ENCODE measurements around the gene MAP3K14.

Gene MAP3K14

GRCh38 chr17:45277992-45278391 lies 38.8 kb downstream of the MAP3K14 start:
- H3K79me2 ChIP-seq (ENCODE audit: insufficient read depth, low read length), result no peaks in the 10 kb centered on the region
- H2AFZ ChIP-seq (ENCODE audit: low read length), result no peak overlapping the region
- no peaks in the 10 kb centered on the region for H3K9me2 ChIP-seq (replicated peaks; ENCODE audit: low read depth, low read length)
- TF ChIP-seq CTCF (conservative IDR thresholded peaks at IDR 0.05; ENCODE audit: low read length) (no peak), EZH2phosphoT487 (IDR thresholded peaks at IDR 0.05; ENCODE audit: borderline replicate concordance) (no peak)
- H3K27me3 ChIP-seq (ENCODE audit: insufficient read depth, low read length, poor library complexity, severe bottlenecking), result no peaks in the 10 kb centered on the region
- no peaks in the 10 kb centered on the region for H4K20me1 ChIP-seq (ENCODE audit: insufficient read depth, low read length, poor library complexity, severe bottlenecking)
- no peaks in the 10 kb centered on the region; the same call in 1 of the 2 replicates for H3K36me3 ChIP-seq (ENCODE audit: insufficient read depth, low read length)
- H3F3A ChIP-seq (ENCODE audit: low read depth), result no peaks in the 10 kb centered on the region
- no peaks in the 10 kb centered on the region for H3K9me3 ChIP-seq (ENCODE audit: insufficient read depth, low read depth, low read length)
- no peaks in the 10 kb centered on the region for H3K4me1 ChIP-seq (ENCODE audit: insufficient read depth, low read length, poor library complexity, severe bottlenecking)
- H3K4me3 ChIP-seq (ENCODE audit: low read length, poor library complexity, severe bottlenecking), result no peak overlapping the region
- no peak overlapping the region for H3K9ac ChIP-seq (ENCODE audit: low read depth, low read length, poor library complexity, severe bottlenecking)
- no peak overlapping the region for H3K4me2 ChIP-seq (ENCODE audit: low read depth, low read length, poor library complexity, severe bottlenecking)

- H3K9me2 ChIP-seq (replicated peaks; ENCODE audit: low read depth, low read length), result no peaks in the 10 kb centered on the region
- TF ChIP-seq CTCF (conservative IDR thresholded peaks at IDR 0.05; ENCODE audit: low read length) (peak; percentile 80), EZH2phosphoT487 (IDR thresholded peaks at IDR 0.05; ENCODE audit: borderline replicate concordance) (no peak)
- no peaks in the 10 kb centered on the region for H4K20me1 ChIP-seq (ENCODE audit: insufficient read depth, low read length, poor library complexity, severe bottlenecking)
- H3K36me3 ChIP-seq (ENCODE audit: insufficient read depth, low read length), result no peaks in the 10 kb centered on the region; the same call in 1 of the 2 replicates
- H3K4me2 ChIP-seq (ENCODE audit: low read depth, low read length, poor library complexity, severe bottlenecking), result no peak overlapping the region
- H3K79me2 ChIP-seq (ENCODE audit: insufficient read depth, low read length), result no peaks in the 10 kb centered on the region
- H3K9ac ChIP-seq (ENCODE audit: low read depth, low read length, poor library complexity, severe bottlenecking), result no peak overlapping the region
- H2AFZ ChIP-seq (ENCODE audit: low read length), result no peak overlapping the region
- H3F3A ChIP-seq (ENCODE audit: low read depth), result no peaks in the 10 kb centered on the region
- no peaks in the 10 kb centered on the region for H3K4me1 ChIP-seq (ENCODE audit: insufficient read depth, low read length, poor library complexity, severe bottlenecking)
- H3K4me3 ChIP-seq (ENCODE audit: low read length, poor library complexity, severe bottlenecking), result no peak overlapping the region
- H3K27me3 ChIP-seq (ENCODE audit: insufficient read depth, low read length, poor library complexity, severe bottlenecking), result no peaks in the 10 kb centered on the region
- no peaks in the 10 kb centered on the region for H3K9me3 ChIP-seq (ENCODE audit: insufficient read depth, low read depth, low read length)
Observed at GRCh38 chr17:45277216-45277849, 39.5 kb downstream of the MAP3K14 start.

GRCh38 chr17:45276031-45276430 lies 40.8 kb downstream of the MAP3K14 start:
- H3K36me3 ChIP-seq (ENCODE audit: insufficient read depth, low read length), result no peaks in the 10 kb centered on the region; the same call in 1 of the 2 replicates
- no peaks in the 10 kb centered on the region for H3K79me2 ChIP-seq (ENCODE audit: insufficient read depth, low read length)
- H3K9me3 ChIP-seq (ENCODE audit: insufficient read depth, low read depth, low read length), result no peaks in the 10 kb centered on the region
- TF ChIP-seq CTCF (conservative IDR thresholded peaks at IDR 0.05; ENCODE audit: low read length) (no peak), EZH2phosphoT487 (IDR thresholded peaks at IDR 0.05; ENCODE audit: borderline replicate concordance) (no peak)
- H3K4me3 ChIP-seq (ENCODE audit: low read length, poor library complexity, severe bottlenecking), result no peak overlapping the region
- no peak overlapping the region for H3K4me2 ChIP-seq (ENCODE audit: low read depth, low read length, poor library complexity, severe bottlenecking)
- H3F3A ChIP-seq (ENCODE audit: low read depth), result no peaks in the 10 kb centered on the region
- no peaks in the 10 kb centered on the region for H3K9me2 ChIP-seq (replicated peaks; ENCODE audit: low read depth, low read length)
- no peak overlapping the region for H2AFZ ChIP-seq (ENCODE audit: low read length)
- no peaks in the 10 kb centered on the region for H3K4me1 ChIP-seq (ENCODE audit: insufficient read depth, low read length, poor library complexity, severe bottlenecking)
- H3K9ac ChIP-seq (ENCODE audit: low read depth, low read length, poor library complexity, severe bottlenecking), result no peak overlapping the region
- H4K20me1 ChIP-seq (ENCODE audit: insufficient read depth, low read length, poor library complexity, severe bottlenecking), result no peaks in the 10 kb centered on the region
- no peaks in the 10 kb centered on the region for H3K27me3 ChIP-seq (ENCODE audit: insufficient read depth, low read length, poor library complexity, severe bottlenecking)
